Cardiac muscle cell (in vitro differentiated cells and primary cell): ENCODE results near the gene RGS11. TPM values are rescaled to one million over a fixed set of nuclear protein-coding genes. Genes with fewer than 3 reads are reported as not detected.

Experiments used
- DNase-seq, 2 donors: peaks; one replicate each; pipeline versions ENCODE4 v3.0.0 to v3.0.0-alpha.2; 2010 to 2017; ENCODE audit warnings: low read depth in 1 of 2, low spot score in 1 of 2
- H3K27ac ChIP-seq: fragments of 200-600 bp; sonication (generic); 2 replicates; pipeline ENCODE4 v1.5.1; 2016
- H3K27me3 ChIP-seq: fragments of 200-600 bp; sonication (generic); 2 replicates; pipeline ENCODE4 v1.6.0; 2016; ENCODE audit warnings: control low read depth
- H3K36me3 ChIP-seq: fragments of 200-600 bp; sonication (generic); 2 replicates; pipeline ENCODE4 v1.5.1; 2016; ENCODE audit warnings: control low read depth
- H3K4me1 ChIP-seq: fragments of 200-600 bp; sonication (generic); 2 replicates; pipeline ENCODE4 v1.8.1; 2017; ENCODE audit warnings: low read depth, mild to moderate bottlenecking, mixed run types
- H3K4me3 ChIP-seq: fragments of 200-600 bp; sonication (generic); 2 replicates; pipeline ENCODE4 v1.5.1; 2016; ENCODE audit warnings: mild to moderate bottlenecking
- H3K9me3 ChIP-seq: fragments of 200-600 bp; sonication (generic); 2 replicates; pipeline ENCODE4 v1.5.1; 2017; ENCODE audit warnings: low read depth, mild to moderate bottlenecking, control low read depth
- CTCF ChIP-seq: IDR thresholded peaks from 2 replicates; pipeline ENCODE4 v1.5.1; 2012; ENCODE audit warnings: low read depth, mild to moderate bottlenecking, low read length
- polyA plus RNA-seq: library from polyadenylated mRNA; unstranded; fragments of >200 nt; fragmentation: Nextera tagmentation; extraction: Ambion mirVana; gene quantifications from 2 replicates; pipeline ENCODE4 v1.2.1, GENCODE V29; 2016
- total RNA-seq: library from RNA; depleted of rRNA; stranded (reverse); fragments of >200 nt; gene quantifications from 2 replicates; pipeline ENCODE4 v1.2.3, GENCODE V29; 2016

Gene RGS11
- total and polyA plus RNA-seq, 2 experiments from 2014 or later: 12.0 to 14.8 TPM

- Histone ChIP-seq H3K27ac (no peak overlapping the region), H3K27me3 (no peaks in the 10 kb centered on the region), H3K36me3 (peaks cover 24% of the 10 kb centered on the region), H3K4me3 (no peak overlapping the region), H3K9me3 (no peaks in the 10 kb centered on the region), H3K4me1 (peaks cover 9% of the 10 kb centered on the region)
- DNase-seq: no peak
- no peak for TF ChIP-seq CTCF
Observed at GRCh38 chr16:255183-255582, 20.6 kb downstream of the RGS11 start.

GRCh38 chr16:254461-254860 is 21.3 kb downstream of the RGS11 start:
- Histone ChIP-seq H3K36me3 (peaks cover 19% of the 10 kb centered on the region), H3K9me3 (no peaks in the 10 kb centered on the region), H3K4me3 (no peak overlapping the region), H3K27ac (no peak overlapping the region), H3K27me3 (no peaks in the 10 kb centered on the region), H3K4me1 (peaks cover 9% of the 10 kb centered on the region)
- no peak for DNase-seq
- TF ChIP-seq CTCF: no peak

- Histone ChIP-seq H3K27me3 (no peaks in the 10 kb centered on the region), H3K9me3 (no peaks in the 10 kb centered on the region), H3K36me3 (peaks cover 19% of the 10 kb centered on the region), H3K4me1 (peaks cover 9% of the 10 kb centered on the region), H3K27ac (no peak overlapping the region), H3K4me3 (no peak overlapping the region)
- TF ChIP-seq CTCF: no peak
- DNase-seq: no peak
Observed at GRCh38 chr16:253833-254232, 21.9 kb downstream of the RGS11 start.

- peak overlapping the region; percentile 73 for H3K27ac ChIP-seq
- H3K27me3 ChIP-seq: no peaks in the 10 kb centered on the region
- H3K4me1 ChIP-seq: peaks cover 9% of the 10 kb centered on the region
- H3K4me3 ChIP-seq: no peak overlapping the region
- peaks cover 19% of the 10 kb centered on the region for H3K36me3 ChIP-seq
- no peaks in the 10 kb centered on the region for H3K9me3 ChIP-seq
- DNase-seq: peak in 1 of 2 donors; percentile 34
- no peak for TF ChIP-seq CTCF
Observed at GRCh38 chr16:252366-253337, 23.1 kb downstream of the RGS11 start.

GRCh38 chr16:249431-249830 is 26.3 kb downstream of the RGS11 start:
- H3K4me1 ChIP-seq: peaks cover 9% of the 10 kb centered on the region
- DNase-seq: no peak
- H3K27me3 ChIP-seq: no peaks in the 10 kb centered on the region
- H3K4me3 ChIP-seq: no peak overlapping the region
- no peaks in the 10 kb centered on the region for H3K9me3 ChIP-seq
- peaks cover 10% of the 10 kb centered on the region for H3K36me3 ChIP-seq
- TF ChIP-seq CTCF: no peak
- no peak overlapping the region for H3K27ac ChIP-seq
